Progenitor cell of endocrine pancreas (in vitro differentiated cells): Measurements from ENCODE around the gene FOXP1. TPM values are rescaled to one million over a fixed set of nuclear protein-coding genes. Genes with fewer than 3 reads are reported as not detected.
A peak's percentile ranks its signal among the peaks of the same experiment; 100 is the strongest.

ENCODE experiments used
- DNase-seq: peaks from one replicate; pipeline ENCODE4 v3.0.0; 2021; ENCODE audit warnings: low spot score; ENCODE audit not compliant: unreplicated experiment
- H3K27ac Mint-ChIP-seq: 2 replicates; pipeline ENCODE4 v1.8.0; 2021; ENCODE audit warnings: mild to moderate bottlenecking, moderate library complexity, mixed read lengths
- H3K27me3 Mint-ChIP-seq: 2 replicates; pipeline ENCODE4 v1.8.0; 2021; ENCODE audit warnings: mixed read lengths
- H3K36me3 Mint-ChIP-seq: 2 replicates; pipeline ENCODE4 v1.8.0; 2022; ENCODE audit warnings: mixed read lengths; ENCODE audit not compliant: insufficient read depth
- H3K4me1 Mint-ChIP-seq: 2 replicates; pipeline ENCODE4 v1.8.0; 2021; ENCODE audit warnings: low read depth, mixed read lengths
- H3K4me3 Mint-ChIP-seq: 2 replicates; pipeline ENCODE4 v1.8.0; 2021; ENCODE audit warnings: low read depth, mild to moderate bottlenecking, moderate library complexity, mixed read lengths
- H3K9me3 Mint-ChIP-seq: 2 replicates; pipeline ENCODE4 v1.8.0; 2021; ENCODE audit warnings: low read depth, mixed read lengths
- CTCF ChIP-seq: fragments of 200-600 bp; sonication (generic); IDR thresholded peaks from one replicate; pipeline ENCODE4 v1.5.0; 2021; ENCODE audit warnings: antibody characterized with exemption, mild to moderate bottlenecking; ENCODE audit not compliant: unreplicated experiment
- total RNA-seq: library from RNA; stranded (reverse); gene quantifications from 2 replicates; pipeline ENCODE4 v1.2.1, GENCODE V29; 2021

The FOXP1 gene
- total RNA-seq, 1 donor from 2014 or later, result 242 TPM

GRCh38 chr3:71250026-71250425, 333.5 kb downstream of the FOXP1 start:
- TF ChIP-seq CTCF, result no peak
- no peak for DNase-seq
- no peaks in the 10 kb centered on the region for H3K9me3 Mint-ChIP-seq
- H3K4me3 Mint-ChIP-seq, result no peak overlapping the region
- peak overlapping the region; percentile 76 for H3K27ac Mint-ChIP-seq
- H3K27me3 Mint-ChIP-seq, result no peaks in the 10 kb centered on the region
- H3K4me1 Mint-ChIP-seq, result peaks cover 51% of the 10 kb centered on the region
- peaks cover 9% of the 10 kb centered on the region for H3K36me3 Mint-ChIP-seq

GRCh38 chr3:71247958-71248335, 335.6 kb downstream of the FOXP1 start:
- DNase-seq, result no peak
- TF ChIP-seq CTCF, result no peak
- Mint-ChIP-seq H3K9me3 (no peaks in the 10 kb centered on the region), H3K4me3 (peak overlapping the region; percentile 15), H3K36me3 (peaks cover 9% of the 10 kb centered on the region), H3K27ac (peak overlapping the region; percentile 94), H3K27me3 (no peaks in the 10 kb centered on the region), H3K4me1 (peaks cover 61% of the 10 kb centered on the region)

GRCh38 chr3:71247221-71247957, 336.1 kb downstream of the FOXP1 start:
- Mint-ChIP-seq H3K4me3 (peak overlapping the region; percentile 15), H3K27ac (peak overlapping the region; percentile 94), H3K9me3 (no peaks in the 10 kb centered on the region), H3K36me3 (peaks cover 8% of the 10 kb centered on the region), H3K4me1 (peaks cover 63% of the 10 kb centered on the region), H3K27me3 (no peaks in the 10 kb centered on the region)
- DNase-seq, result no peak
- TF ChIP-seq CTCF, result no peak

- Mint-ChIP-seq H3K4me1 (peaks cover 71% of the 10 kb centered on the region), H3K9me3 (no peaks in the 10 kb centered on the region), H3K36me3 (peaks cover 3% of the 10 kb centered on the region), H3K27me3 (no peaks in the 10 kb centered on the region), H3K27ac (peak overlapping the region; percentile 94), H3K4me3 (peak overlapping the region; percentile 57)
- DNase-seq, result no peak
- no peak for TF ChIP-seq CTCF
Measured at GRCh38 chr3:71245971-71246880, 337.3 kb downstream of the FOXP1 start.

GRCh38 chr3:71244826-71245488, 338.6 kb downstream of the FOXP1 start:
- Mint-ChIP-seq H3K4me3 (peak overlapping the region; percentile 64), H3K4me1 (peaks cover 74% of the 10 kb centered on the region), H3K9me3 (peaks cover 3% of the 10 kb centered on the region), H3K27me3 (no peaks in the 10 kb centered on the region), H3K27ac (peak overlapping the region; percentile 94), H3K36me3 (peaks cover 5% of the 10 kb centered on the region)
- TF ChIP-seq CTCF, result no peak
- no peak for DNase-seq
